Measurements from ENCODE around the gene PTPRN2.

PTPRN2 gene

DNA sequence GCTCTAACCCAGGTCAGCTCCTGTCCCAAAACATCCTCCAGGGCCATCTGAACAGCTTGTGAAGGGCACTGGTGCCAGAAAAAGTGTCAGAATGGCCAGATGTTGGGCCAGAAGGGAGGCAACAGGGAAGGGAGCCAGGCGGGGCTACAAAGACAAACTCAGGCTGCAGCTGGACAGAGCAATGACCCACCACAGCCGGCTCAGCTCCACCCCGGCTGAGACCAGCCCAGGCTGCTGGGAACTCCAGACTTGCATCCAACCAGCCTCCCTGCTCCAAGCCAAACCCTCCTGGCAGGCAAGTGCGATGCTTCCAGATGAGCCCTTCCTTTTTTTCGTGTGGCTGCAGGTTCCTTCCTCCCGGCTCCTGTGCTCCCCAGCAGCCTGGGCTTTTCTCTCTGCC, 466.9 kb downstream of the PTPRN2 start:
- TF ChIP-seq, protein P1, sequence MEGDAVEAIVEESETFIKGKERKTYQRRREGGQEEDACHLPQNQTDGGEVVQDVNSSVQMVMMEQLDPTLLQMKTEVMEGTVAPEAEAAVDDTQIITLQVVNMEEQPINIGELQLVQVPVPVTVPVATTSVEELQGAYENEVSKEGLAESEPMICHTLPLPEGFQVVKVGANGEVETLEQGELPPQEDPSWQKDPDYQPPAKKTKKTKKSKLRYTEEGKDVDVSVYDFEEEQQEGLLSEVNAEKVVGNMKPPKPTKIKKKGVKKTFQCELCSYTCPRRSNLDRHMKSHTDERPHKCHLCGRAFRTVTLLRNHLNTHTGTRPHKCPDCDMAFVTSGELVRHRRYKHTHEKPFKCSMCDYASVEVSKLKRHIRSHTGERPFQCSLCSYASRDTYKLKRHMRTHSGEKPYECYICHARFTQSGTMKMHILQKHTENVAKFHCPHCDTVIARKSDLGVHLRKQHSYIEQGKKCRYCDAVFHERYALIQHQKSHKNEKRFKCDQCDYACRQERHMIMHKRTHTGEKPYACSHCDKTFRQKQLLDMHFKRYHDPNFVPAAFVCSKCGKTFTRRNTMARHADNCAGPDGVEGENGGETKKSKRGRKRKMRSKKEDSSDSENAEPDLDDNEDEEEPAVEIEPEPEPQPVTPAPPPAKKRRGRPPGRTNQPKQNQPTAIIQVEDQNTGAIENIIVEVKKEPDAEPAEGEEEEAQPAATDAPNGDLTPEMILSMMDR (IDR thresholded peaks at IDR 0.05): no peak
- no peak for TF ChIP-seq ZFX (IDR thresholded peaks at IDR 0.05; ENCODE audit: borderline replicate concordance)
- no peak overlapping the region for H3K27ac ChIP-seq

DNA sequence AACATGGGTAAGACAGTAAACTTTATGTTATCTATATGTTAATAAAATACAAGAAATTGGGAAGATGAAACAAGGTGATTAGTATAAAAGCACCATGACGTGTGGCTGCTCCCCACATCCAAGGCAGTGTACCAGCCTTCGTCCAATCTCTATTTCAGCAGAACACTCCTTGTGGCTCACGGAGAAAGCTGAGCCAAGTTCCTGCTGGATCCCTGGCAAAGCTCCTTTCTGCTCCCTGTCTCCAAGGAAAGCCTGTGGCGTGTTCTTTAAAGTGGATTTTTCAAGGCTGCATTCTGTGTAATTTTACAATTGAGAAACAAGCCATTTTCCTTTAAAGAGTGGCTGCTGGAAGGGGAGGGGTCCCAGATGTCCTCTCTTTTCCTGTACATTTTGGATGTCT, 467.3 kb downstream of the PTPRN2 start:
- TF ChIP-seq ZFX (IDR thresholded peaks at IDR 0.05; ENCODE audit: borderline replicate concordance): no peak
- TF ChIP-seq, protein P1 (IDR thresholded peaks at IDR 0.05): no peak
- H3K27ac ChIP-seq: no peak overlapping the region

DNA sequence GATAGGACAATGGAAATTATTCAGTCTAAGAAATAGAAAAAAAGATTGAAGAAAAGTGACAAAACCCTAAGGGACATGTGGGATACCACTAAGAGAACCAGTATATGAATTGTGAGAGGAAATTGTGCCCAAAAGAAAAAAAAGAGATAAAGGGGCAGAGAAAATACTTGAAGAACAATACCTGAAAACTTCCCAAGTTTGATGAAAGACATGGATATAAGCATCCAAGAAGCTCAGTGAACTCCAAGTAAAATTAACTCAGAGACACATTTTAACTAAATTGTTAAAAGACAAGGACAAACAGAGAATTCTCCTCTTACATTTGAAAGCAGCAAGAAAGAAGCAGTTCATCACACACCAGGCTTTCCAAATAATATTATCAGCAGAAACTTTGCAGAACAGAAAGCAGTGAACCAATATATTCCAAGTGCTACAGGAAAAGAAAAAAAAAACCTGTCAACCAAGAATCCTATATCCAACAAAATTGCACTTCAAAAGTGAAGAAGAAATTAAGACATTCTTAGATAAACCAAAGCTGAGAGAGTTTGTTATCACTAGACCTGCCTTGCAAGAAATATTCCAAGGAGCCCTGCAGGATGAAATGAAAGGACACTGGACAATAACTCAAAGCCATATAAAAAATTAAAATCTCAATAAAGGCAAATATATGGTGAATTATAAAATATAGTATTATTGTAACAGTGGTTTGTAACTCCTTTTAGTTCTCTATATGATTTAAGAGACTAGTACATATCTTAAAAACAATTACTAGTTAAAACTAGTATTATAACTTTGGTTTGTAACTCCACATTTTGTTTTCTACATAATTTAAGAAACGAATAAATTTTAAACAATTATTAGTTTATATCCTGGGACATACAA, 470.0 kb downstream of the PTPRN2 start:
- TF ChIP-seq, protein P1 (IDR thresholded peaks at IDR 0.05): no peak
- TF ChIP-seq ZFX (IDR thresholded peaks at IDR 0.05; ENCODE audit: borderline replicate concordance): no peak
- H3K27ac ChIP-seq: no peak overlapping the region

DNA sequence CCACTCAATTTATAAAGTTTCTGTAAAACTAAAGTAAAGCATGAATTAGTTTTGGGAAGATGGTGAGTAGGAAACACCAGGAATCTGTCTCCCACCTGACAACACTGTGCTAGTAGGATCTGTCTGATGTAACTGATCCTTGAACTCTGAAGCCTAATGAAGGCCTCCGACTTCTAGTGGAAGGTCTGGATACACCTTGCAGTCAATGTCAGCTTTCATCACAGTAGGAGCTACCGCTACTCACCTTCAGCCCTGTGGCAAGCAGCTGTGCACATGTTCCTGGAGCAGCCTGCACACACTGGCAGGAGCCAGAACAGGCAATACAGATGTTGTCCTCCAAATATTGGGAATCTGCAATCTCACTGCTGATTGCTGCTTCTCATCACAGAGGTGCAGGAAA, 471.4 kb downstream of the PTPRN2 start:
- TF ChIP-seq, protein P1 (IDR thresholded peaks at IDR 0.05): no peak
- no peak for TF ChIP-seq ZFX (IDR thresholded peaks at IDR 0.05; ENCODE audit: borderline replicate concordance)
- no peak overlapping the region for H3K27ac ChIP-seq

DNA sequence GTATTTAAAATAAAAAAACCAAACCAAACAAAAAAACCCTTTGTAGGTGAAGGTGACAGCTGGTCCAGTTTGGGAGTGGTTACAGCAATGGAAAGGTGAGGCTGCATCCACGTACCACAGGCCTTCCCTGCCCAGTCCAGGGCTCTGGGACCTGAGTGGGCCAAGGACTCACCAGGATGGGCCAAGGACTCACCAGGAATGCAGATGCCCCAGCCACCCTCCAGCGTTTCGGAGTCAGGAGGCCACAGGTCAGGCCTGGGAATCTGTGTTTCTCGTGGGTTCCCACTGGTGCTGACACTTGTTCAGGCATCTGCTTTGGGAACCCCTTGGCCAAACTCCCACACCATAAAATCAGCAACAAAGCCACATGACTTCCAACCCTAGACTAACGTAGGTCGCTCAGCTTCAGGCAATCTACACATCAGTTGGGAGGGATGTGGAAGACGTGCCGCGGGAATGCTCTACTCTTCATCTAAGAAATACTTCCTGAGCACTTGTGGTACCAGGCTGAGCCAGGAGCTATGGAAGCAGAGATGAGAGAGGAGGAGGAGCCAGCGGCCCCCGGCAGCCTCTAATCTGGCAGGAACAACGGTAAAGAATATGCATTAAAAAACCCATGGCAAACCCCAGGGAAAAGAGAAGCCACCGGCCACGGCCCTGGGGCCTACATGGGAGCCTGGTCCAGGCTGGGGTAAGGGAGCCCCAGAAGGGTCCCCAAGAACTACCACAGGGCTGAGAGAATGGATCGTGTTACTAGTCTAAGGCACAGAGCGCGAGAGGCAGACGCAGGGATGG, 473.4 kb downstream of the PTPRN2 start:
- H3K27ac ChIP-seq: no peak overlapping the region
- TF ChIP-seq, protein P1 (IDR thresholded peaks at IDR 0.05): no peak
- TF ChIP-seq ZFX (IDR thresholded peaks at IDR 0.05; ENCODE audit: borderline replicate concordance): no peak

DNA sequence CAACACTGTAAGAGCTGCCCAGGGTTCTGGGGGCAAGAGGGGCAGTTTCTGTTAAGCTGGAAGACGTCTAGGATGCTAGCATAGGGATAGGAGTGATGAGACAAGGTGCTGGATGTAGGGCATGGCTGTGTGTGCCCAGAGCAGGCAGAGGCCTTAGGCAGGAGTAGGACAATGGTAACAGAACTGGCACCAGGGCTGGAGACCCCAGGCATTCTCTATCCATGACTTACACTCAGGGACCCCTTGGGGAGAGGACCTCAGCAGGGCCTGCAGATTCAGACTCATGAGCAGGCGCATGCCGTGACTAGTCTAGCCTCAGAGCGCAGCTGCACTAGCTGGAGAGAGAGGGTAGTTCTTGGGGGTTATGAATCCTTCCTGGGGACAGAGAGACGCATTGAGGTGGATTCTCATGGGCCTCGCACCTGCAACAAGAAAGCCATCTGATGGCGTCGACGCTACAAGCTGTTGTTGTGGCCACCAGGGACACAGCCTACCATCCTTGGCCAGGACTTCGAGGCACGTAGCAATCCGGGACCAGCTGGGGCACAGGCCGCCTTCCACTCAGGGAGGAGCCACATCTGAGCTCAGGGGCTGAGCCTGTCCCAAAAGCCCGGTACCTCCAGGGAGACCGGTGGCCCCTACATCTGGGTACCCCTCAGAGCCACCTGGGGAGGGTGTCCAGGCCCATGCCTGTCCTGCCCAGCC, 474.1 kb downstream of the PTPRN2 start:
- H3K27ac ChIP-seq: no peak overlapping the region

More for the DNA sequence above, 474.1 kb downstream of the PTPRN2 start:
- TF ChIP-seq ZFX (IDR thresholded peaks at IDR 0.05; ENCODE audit: borderline replicate concordance): no peak
- TF ChIP-seq, protein P1 (IDR thresholded peaks at IDR 0.05): no peak
